Putamen (tissue), 1 donor: ENCODE results near the gene NFKB2.

ENCODE experiments used
- DNase-seq: peaks from one replicate; pipeline ENCODE4 v3.0.0-alpha.2; 2016; ENCODE audit warnings: low spot score

NFKB2 gene

DNA sequence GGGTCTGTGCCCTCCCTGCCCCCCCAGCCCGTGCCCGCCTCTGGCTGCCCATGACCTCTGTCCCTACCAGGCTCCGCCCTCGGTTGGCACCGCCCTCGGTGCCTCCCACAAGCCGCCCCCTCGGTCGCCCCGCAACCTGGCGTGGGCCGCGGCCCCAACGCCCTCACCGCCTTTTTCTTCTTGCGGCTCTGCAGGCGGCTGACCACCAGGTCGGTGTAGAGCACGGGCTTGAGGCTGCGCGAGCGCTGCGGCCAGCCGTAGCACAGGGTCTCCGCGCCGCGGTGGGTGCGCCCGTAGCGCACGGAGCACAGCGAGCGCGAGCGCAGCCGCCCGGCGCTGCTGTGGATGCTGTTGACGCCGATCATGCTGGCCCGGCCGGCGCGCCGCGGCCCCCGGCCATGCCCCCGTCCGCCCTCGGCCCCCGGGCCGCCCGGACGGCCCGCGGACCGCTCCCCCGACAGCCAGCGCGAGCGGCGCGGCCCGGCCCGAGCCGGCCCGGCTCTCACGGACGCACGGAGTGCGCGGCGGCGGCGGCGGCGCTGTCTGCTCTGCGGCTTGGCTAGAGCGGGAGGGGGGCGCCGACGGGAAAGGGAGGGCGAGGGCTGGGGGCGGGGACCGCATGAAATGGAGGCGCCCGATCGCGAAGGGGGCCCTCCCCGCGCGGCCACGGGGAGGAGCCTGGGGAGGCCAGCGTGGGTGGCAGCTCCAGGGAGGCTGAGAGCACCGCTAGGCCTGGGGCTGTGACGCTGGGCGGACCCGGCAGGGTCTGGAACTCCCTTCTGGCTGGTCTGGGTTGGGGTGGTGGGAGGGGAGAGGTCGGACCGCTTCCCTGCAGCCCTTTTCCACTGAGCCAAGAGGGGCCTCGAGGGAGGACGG lies 13.5 kb downstream of the NFKB2 start:
- peak; percentile 69 for DNase-seq

DNA sequence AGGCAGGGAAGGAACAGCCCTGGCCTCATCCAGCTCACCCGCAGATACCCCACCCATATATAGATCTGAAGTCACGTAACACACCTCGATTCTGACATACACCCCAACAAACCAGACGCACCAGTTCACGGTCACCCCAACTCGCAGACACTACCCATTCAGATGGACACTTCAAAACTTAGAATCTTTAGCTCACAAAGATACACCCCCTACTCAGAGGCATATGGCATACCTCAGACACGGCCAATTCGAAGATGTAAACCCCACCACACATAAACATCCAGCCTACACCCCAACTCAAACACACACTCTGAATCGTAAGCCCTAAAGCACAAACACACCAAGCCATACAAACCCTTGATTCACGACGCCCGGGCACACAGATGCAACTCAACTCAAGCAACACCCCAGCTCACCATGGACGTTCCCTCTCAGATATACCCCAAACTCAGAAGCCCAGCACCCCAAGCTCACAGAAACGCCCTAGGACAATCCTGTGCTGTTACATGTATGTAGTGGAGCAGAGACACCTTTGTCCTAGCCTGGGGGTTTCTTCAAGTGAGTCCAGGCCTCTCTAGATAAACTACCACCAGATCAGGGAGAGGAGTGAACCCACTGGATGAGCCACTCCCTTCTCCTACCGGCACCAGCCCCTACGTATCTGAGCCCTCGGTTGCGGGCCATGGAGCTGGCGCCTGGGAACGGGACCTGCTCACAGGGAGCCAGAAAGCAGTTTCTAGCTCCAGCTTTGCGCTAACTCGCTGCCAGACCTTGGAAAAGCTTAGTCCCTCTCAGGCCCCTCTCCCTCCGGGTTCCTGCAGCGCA lies 14.3 kb downstream of the NFKB2 start:
- DNase-seq = no peak

- peak; percentile 47 for DNase-seq
Measured at GRCh38 chr10:102410429-102411073, 15.0 kb downstream of the NFKB2 start.

DNA sequence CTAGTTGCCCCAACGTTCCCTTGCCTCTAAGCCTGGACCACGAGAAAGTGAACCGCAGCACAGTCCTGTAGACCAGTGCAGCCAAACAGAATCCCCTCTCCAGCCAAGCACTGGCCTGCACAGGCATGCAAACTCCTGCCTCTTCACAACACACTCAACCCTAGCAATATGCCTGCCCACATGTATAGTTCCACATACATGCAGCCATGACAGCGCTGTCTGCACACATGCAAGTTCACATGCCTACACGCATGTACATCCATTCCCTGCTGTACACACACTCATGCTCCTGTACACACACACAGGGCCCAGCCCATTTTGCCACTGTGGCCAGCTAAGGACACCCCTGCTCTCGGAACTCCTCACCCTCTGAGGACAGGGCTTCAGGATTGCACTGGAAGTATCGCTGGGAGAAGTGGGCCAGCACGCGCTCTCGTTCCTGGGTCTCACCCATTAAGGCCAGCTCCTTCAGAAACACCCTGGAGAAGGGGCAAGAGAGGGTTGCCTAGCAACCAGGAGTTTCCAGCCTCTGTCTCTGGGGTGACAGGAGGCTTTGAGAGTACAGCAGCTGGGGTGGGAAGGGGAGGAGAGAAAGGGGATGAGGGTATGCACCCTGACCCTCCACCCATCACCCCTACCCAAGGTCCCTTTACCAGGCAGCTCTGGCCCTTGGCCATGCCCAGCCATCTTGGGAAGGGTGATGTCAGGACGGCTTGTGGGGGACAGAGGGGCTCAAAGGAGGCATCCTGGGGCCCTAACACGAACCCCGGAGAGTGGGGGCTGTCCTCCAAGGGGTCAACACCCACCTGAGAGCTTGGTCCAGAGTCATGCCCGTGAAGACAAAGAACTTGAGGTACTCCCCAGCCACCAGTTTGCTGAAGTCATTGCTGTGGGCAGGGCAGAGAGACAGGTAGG lies 16.1 kb downstream of the NFKB2 start:
- no peak for DNase-seq

- no peak for DNase-seq
Measured at GRCh38 chr10:102412293-102412692, 16.8 kb downstream of the NFKB2 start.

DNA sequence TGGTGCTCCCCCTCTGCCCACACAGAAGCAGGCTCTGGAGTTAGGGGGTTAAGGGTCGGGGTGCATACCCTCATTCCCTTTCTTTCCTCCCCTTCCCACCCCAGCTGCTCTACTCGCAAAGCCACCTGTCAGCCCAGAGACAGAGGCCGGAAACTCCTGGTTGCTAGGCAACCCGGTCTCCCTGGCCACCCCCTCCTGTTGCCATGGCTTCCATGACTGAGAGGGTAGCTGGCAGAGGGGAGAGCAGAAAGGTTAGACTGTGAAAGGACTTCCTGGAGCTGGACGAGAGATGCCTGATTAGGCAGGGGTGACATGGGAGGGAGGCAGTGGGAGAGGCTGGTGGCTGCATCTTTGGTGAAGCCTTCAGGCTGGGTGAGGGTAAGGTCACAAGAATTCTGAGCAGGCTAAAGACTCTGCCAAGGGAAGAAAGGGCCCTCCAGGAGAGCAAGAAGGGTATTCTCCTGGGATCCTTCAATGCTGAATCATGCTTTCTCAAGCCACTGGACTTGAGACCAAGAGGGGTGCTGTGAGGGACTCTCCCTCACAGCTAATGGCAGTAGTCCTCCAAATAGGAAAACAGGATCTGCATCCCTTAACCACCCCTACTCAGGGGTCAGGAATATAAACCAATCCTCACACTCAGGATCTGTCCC lies 17.7 kb downstream of the NFKB2 start:
- no peak for DNase-seq

GRCh38 chr10:102413806-102414561 lies 18.5 kb downstream of the NFKB2 start:
- DNase-seq = no peak

DNA sequence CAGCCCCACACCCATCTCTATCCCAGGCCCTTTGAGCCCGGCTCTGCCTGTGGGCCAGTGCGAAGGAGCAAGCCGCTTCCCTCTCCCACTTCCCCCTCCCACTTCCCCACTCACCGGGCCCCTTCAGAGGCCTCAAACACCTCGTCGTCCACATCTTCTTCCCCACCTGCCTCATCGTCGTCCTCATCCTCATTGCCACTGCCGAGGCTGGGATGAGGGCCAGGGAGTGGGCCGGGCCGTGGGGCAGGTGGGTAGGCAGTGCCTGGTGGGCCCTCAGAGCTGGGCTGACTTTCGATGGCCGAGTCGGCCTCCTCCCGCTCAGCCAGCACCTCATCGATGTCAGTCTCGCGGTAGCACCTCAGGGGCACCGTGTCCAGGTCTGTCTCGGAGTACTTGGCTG lies 19.2 kb downstream of the NFKB2 start:
- DNase-seq = no peak

DNA sequence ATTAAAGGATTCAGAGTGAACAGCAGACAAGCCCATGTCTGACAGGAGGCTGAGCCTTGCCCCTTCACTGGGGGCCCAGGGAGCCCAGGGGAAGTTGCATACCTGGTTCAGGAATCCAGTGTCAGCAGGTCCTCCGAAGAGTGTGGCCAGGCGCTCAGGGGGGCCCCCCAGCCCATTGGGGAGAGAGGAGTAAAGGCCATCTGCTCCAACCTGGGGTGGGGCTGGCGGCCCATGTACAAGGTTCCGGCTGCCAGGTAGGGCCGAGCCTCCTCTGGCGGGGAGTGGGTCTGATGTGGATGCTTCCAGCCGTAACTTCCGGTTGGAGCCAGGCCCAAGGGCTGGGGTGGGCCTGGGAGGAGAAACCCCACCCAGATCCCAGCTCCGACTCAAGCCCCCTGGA lies 20.8 kb downstream of the NFKB2 start:
- no peak for DNase-seq

GRCh38 chr10:102416695-102417094 lies 21.2 kb downstream of the NFKB2 start:
- DNase-seq = no peak

DNA sequence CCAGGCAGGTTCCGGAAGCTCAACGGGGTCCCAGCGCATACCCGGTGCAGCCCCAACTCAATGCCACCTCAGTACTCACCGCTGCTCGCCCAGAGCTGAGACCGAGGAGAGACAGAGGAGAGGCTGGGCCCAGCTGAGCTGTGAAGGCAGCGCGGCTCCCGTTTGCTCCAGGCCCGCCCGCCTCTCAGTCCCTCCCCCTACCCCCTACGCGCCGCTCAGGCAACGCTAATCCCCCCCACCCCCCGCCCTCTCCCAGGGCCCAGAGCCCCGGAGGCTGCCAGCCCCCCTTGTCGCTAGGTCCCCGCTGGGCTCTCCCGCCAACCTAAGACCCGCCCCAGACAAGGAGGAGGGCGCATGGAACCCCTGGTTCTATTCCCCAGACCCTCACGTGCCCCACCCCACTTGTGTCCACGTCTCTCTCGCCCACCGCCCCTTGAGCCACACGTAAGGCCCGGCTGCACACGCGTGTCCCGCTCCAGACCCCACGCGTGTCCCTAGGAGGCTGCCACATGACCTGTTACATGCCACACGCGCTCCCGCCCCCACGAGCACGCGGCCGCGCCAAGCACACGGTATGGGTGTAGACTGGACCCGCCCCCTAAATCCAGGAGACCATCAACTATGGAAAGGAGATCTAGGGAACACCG lies 23.2 kb downstream of the NFKB2 start, which contains the start of gene PSD:
Gene PSD, minus strand, starts transcription at position 164 of the 647 bp plus-strand sequence. CDS start 1,747 bp downstream, outside the sequence.
- DNase-seq = peak; percentile 52

GRCh38 chr10:102419269-102420180 lies 24.0 kb downstream of the NFKB2 start:
- peak; percentile 69 for DNase-seq

DNA sequence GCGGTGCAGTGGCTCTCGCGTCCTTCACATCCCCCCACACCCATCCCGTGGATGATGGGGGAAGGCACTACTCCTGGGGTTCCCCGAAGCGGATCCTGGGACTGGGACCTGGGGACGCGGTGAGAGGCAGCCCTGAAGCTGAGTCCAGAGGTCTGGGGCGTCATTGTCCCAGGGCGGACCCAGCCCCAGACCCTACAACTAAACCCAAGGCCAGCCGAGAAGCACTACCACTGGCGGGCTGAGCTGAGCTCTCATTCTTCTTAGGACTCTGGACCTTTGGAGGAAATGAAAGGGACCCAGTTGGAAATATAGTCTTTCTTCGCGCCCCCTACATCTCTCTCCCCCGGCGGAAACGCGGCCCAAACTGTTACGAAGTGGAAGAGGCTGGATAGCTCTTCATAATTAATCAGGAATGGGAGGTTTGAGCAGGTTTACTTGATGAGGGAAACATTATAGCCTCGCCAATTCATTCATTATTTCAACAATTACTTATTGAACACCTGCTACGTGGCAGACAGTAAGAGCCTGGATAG lies 24.7 kb downstream of the NFKB2 start:
- DNase-seq = no peak

GRCh38 chr10:102420714-102421506 lies 25.4 kb downstream of the NFKB2 start, which contains the start of gene FBXL15:
FBXL15 (plus strand) TSS chr10:102420836; CDS start chr10:102421130, 294 bp downstream.
- DNase-seq = peak; percentile 95

- no peak for DNase-seq
Measured at GRCh38 chr10:102421507-102421756, 25.9 kb downstream of the NFKB2 start.

DNA sequence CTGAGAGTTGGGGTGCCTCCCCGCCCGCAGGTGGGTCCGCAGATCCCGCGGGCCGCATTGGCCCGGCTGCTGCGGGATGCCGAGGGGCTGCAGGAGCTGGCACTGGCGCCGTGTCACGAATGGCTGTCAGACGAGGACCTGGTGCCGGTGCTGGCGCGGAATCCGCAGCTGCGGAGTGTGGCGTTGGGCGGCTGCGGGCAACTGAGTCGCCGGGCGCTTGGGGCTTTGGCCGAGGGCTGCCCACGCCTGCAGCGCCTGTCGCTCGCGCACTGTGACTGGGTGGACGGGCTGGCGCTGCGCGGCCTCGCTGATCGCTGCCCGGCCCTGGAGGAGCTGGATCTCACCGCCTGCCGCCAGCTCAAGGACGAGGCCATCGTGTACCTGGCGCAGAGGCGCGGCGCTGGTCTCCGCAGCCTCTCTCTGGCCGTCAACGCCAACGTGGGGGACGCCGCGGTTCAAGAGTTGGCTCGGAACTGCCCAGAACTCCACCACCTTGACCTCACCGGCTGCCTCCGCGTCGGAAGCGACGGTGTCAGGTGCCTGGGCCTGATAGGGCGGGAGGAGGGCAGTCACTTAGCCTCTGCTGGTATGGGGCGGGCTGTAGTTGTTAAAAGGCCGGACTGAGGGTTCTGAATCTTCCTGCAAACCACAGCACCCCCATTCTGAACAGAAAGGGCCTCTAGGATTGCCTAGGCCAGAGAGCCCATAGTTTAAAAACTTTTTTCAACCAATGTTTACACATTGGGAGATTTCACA lies 26.4 kb downstream of the NFKB2 start:
- no peak for DNase-seq
